Tibial artery (tissue), 4 donors: Measurements from ENCODE around the gene PNPLA6.

ENCODE experiments used
- DNase-seq, 2 donors: peaks; one replicate each; pipeline ENCODE4 v3.0.0-alpha.2; 2019
- H3K27ac ChIP-seq, 2 donors: fragments of 200-600 bp; sonication (generic) in 1 of 2; 1 replicate in 1 of 2; 2 replicates in 1 of 2; pipeline ENCODE4 v1.5.1; 2018 to 2019; ENCODE audit warnings: mild to moderate bottlenecking in 1 of 2
- H3K27me3 ChIP-seq, 2 donors: fragments of 200-600 bp; sonication (generic) in 1 of 2; one replicate each; pipeline versions ENCODE4 v1.5.1 to v1.6.0; 2016 to 2019
- H3K36me3 ChIP-seq, 3 donors: fragments of 200-600 bp; sonication (generic) in 2 of 3; one replicate each; pipeline ENCODE4 v1.5.1; 2016 to 2019; ENCODE audit warnings: mild to moderate bottlenecking in 2 of 3
- H3K4me1 ChIP-seq, 4 donors: fragments of 200-600 bp; sonication (generic) in 2 of 4; 1 replicate in 3 of 4; 2 replicates in 1 of 4; pipeline ENCODE4 v1.5.1; 2016 to 2019
- H3K4me3 ChIP-seq, 2 donors: fragments of 200-600 bp; sonication (generic) in 1 of 2; 1 replicate in 1 of 2; 2 replicates in 1 of 2; pipeline ENCODE4 v1.5.1; 2018 to 2019; ENCODE audit warnings: mild to moderate bottlenecking in 2 of 2
- H3K9me3 ChIP-seq, 3 donors: fragments of 200-600 bp; sonication (generic) in 1 of 3; one replicate each; pipeline ENCODE4 v1.5.1; 2016 to 2019
- CTCF ChIP-seq, 2 experiments: fragments of 200-600 bp in 1 of 2; fragments of 450-650 bp in 1 of 2; IDR thresholded peaks; one replicate each; pipeline ENCODE4 v1.5.1; 2017 to 2019; ENCODE audit warnings: antibody characterized with exemption in 2 of 2, mild to moderate bottlenecking in 1 of 2, moderate library complexity in 1 of 2
- intact Hi-C: fragments of 100-400 bp; cut with DNase I; formaldehyde crosslinking; loops from one replicate; pipeline ENCODE4 v1.15.0; 2023; ENCODE audit warnings: low total_unique reads

The PNPLA6 gene

GRCh38 chr19:7515645-7516151 lies 19.8 kb upstream of the PNPLA6 start, which contains the start of gene ZNF358:
TSS of gene ZNF358 (plus strand) at chr19:7516103. CDS start at chr19:7519243, 3,140 bp downstream.
- intact Hi-C loops: no loop called here
- peak; percentile 69 to 89 for DNase-seq

GRCh38 chr19:7516333-7516732 lies 19.2 kb upstream of the PNPLA6 start:
- Histone ChIP-seq H3K9me3 (no peaks in the 10 kb centered on the region), H3K4me3 (peak overlapping the region; percentile 83 to 91), H3K36me3 (peaks cover 6 to 22% (median 10%) of the 10 kb centered on the region in 3 donors), H3K27ac (peak overlapping the region; percentile 97 to 100), H3K27me3 (no peaks in the 10 kb centered on the region), H3K4me1 (peaks cover 0 to 41% (median 24%) of the 10 kb centered on the region in 4 donors)
- intact Hi-C loops: no loop called here
- no peak for TF ChIP-seq CTCF (IDR thresholded peaks at IDR 0.05)
- DNase-seq: peak in 1 of 2 donors; percentile 66

More at GRCh38 chr19:7515645-7516151, 19.8 kb upstream of the PNPLA6 start, which contains the start of gene ZNF358:
- TF ChIP-seq CTCF (IDR thresholded peaks at IDR 0.05): no peak
- peaks cover 6 to 20% (median 10%) of the 10 kb centered on the region in 3 donors for H3K36me3 ChIP-seq
- peak within 1 kb of the TSS; percentile 83 to 91 for H3K4me3 ChIP-seq
- H3K27ac ChIP-seq: peak within 1 kb of the TSS; percentile 99 to 100
- peaks cover 0 to 38% (median 24%) of the 10 kb centered on the region in 4 donors for H3K4me1 ChIP-seq
- no peaks in the 10 kb centered on the region for H3K27me3 ChIP-seq
- no peaks in the 10 kb centered on the region for H3K9me3 ChIP-seq

- H3K9me3 ChIP-seq: no peaks in the 10 kb centered on the region
- intact Hi-C loops: no loop called here
These were observed 18.6 kb upstream of the PNPLA6 start for GRCh38 chr19:7516878-7517277.

DNA sequence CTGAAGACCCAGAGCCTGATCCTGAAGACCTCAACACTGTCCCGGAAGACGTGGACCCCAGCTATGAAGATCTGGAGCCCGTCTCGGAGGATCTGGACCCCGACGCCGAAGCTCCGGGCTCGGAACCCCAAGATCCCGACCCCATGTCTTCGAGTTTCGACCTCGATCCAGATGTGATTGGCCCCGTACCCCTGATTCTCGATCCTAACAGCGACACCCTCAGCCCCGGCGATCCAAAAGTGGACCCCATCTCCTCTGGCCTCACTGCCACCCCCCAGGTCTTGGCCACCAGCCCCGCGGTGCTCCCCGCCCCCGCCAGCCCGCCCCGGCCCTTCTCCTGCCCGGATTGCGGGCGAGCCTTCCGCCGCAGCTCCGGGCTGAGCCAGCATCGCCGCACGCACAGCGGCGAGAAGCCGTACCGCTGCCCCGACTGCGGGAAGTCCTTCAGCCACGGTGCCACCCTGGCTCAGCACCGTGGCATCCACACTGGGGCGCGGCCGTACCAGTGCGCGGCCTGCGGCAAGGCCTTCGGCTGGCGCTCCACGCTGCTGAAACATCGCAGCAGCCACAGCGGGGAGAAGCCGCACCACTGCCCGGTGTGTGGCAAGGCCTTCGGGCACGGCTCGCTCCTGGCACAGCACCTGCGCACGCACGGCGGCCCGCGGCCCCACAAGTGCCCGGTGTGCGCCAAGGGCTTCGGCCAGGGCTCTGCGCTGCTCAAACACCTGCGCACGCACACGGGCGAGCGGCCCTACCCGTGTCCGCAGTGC lies 16.0 kb upstream of the PNPLA6 start:
- Histone ChIP-seq H3K4me1 (peaks cover 0 to 60% (median 40%) of the 10 kb centered on the region in 4 donors), H3K9me3 (no peaks in the 10 kb centered on the region), H3K27me3 (no peaks in the 10 kb centered on the region), H3K36me3 (peaks cover 6 to 26% (median 13%) of the 10 kb centered on the region in 3 donors), H3K27ac (no peak overlapping the region), H3K4me3 (no peak overlapping the region)
- TF ChIP-seq CTCF (IDR thresholded peaks at IDR 0.05): no peak
- intact Hi-C loops: no loop called here
- DNase-seq: no peak

More at GRCh38 chr19:7516878-7517277, 18.6 kb upstream of the PNPLA6 start:
- Histone ChIP-seq H3K36me3 (peaks cover 6 to 22% (median 10%) of the 10 kb centered on the region in 3 donors), H3K4me1 (peaks cover 0 to 46% (median 28%) of the 10 kb centered on the region in 4 donors), H3K27me3 (no peaks in the 10 kb centered on the region), H3K27ac (peak overlapping the region; percentile 97 to 100), H3K4me3 (peak overlapping the region; percentile 83 to 91)
- DNase-seq: no peak
- no peak for TF ChIP-seq CTCF (IDR thresholded peaks at IDR 0.05)

DNA sequence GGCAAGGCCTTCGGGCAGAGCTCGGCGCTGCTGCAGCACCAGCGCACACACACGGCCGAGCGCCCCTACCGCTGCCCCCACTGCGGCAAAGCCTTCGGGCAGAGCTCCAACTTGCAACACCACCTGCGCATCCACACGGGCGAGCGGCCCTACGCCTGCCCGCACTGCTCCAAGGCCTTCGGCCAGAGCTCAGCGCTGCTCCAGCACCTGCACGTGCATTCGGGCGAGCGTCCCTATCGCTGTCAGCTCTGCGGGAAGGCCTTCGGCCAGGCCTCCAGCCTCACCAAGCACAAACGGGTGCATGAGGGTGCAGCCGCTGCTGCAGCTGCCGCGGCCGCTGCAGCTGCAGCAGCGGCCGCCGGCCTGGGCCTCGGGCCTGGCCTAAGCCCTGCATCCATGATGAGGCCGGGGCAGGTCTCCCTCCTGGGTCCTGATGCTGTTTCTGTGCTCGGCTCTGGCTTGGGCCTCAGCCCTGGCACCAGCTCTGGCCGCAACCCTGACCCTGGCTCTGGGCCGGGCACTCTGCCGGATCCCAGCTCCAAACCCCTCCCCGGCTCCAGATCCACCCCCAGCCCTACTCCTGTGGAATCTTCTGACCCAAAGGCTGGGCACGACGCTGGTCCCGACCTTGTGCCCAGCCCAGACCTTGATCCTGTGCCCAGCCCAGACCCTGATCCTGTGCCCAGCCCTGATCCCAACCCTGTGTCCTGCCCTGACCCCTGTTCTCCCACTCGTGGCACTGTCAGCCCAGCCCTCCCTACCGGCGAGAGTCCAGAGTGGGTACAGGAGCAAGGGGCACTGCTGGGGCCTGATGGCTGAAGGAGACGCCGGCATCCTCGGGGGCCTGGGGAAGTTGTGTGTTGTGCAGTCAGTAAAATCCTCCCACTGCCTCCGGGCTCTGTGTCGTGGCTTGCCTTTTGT lies 15.1 kb upstream of the PNPLA6 start:
- intact Hi-C loops: no loop called here
- no peak overlapping the region for H3K4me3 ChIP-seq
- H3K27ac ChIP-seq: peak overlapping the region; percentile 57 to 58
- H3K9me3 ChIP-seq: no peaks in the 10 kb centered on the region
- peaks cover 6 to 34% (median 21%) of the 10 kb centered on the region in 3 donors for H3K36me3 ChIP-seq
- no peak for DNase-seq
- TF ChIP-seq CTCF (IDR thresholded peaks at IDR 0.05): no peak
- H3K27me3 ChIP-seq: no peaks in the 10 kb centered on the region
- peaks cover 0 to 55% (median 36%) of the 10 kb centered on the region in 4 donors for H3K4me1 ChIP-seq
